ENCODE measurements around the gene CALY. TPM values are rescaled to one million over a fixed set of nuclear protein-coding genes. Genes with fewer than 3 reads are reported as not detected.

Gene CALY
- total RNA-seq, 4 donors from 2014 or later: 1.6 to 3.6 (median 2.3) TPM

DNA sequence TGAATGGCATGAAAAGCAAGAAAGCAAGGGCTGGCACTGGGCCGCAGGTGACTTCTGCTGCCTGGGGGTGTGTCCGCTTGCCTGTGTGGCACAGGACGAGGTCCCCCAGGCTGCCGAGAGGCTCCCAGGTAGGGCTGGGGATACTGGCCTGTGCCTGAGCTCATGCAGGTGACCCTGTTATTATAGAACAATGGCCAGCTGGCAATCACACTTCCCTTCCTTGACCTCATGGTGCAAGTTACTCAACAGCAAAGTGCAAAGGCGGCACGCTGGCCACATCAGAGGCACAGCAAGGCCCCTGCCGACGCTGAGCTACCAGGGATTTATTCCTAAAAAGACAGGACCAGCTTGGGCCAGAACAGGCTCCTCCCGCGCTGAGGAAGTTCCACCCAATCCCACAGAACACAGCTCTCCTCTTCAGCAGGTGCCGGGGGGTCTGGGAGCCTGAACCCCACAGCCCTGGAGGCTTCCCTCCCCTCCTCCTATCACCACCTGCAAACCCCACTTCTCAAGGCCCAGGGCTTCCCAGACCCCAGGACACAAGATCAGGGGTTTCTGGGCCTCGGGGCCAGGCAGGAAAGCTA, 58.6 kb downstream of the CALY start:
- Histone ChIP-seq H3K4me1 (peaks cover 6 to 26% (median 18%) of the 10 kb centered on the region in 4 donors), H3K27me3 (peaks cover 0 to 42% (median 10%) of the 10 kb centered on the region in 4 donors), H3K36me3 (peaks cover 27 to 50% (median 48%) of the 10 kb centered on the region in 4 donors), H3K9me3 (no peaks in the 10 kb centered on the region), H3K27ac (replicated peaks in 1 of 4) (no peak overlapping the region), H3K4me3 (no peak overlapping the region)
- no peak for DNase-seq (ENCODE audit: extremely low spot score)
- intact Hi-C loops (cut with DNase I): no loop called here
- no peak for TF ChIP-seq POLR2AphosphoS5 (IDR thresholded peaks at IDR 0.05)
- no peak for TF ChIP-seq CTCF (IDR thresholded peaks at IDR 0.05)
- no peak for TF ChIP-seq POLR2A (IDR thresholded peaks at IDR 0.05; ENCODE audit: low read depth)
- no peak for TF ChIP-seq EP300 (IDR thresholded peaks at IDR 0.05)
- WGBS: 83% methylated on average over 7 of the region's 12 CpGs

- TF ChIP-seq POLR2A (IDR thresholded peaks at IDR 0.05; ENCODE audit: low read depth): no peak
- no peak for TF ChIP-seq EP300 (IDR thresholded peaks at IDR 0.05)
- no peak for TF ChIP-seq POLR2AphosphoS5 (IDR thresholded peaks at IDR 0.05)
- TF ChIP-seq CTCF (IDR thresholded peaks at IDR 0.05): no peak
- DNase-seq (ENCODE audit: extremely low spot score): no peak
- Histone ChIP-seq H3K27me3 (peaks cover 0 to 42% (median 10%) of the 10 kb centered on the region in 4 donors), H3K36me3 (peaks cover 20 to 47% (median 43%) of the 10 kb centered on the region in 4 donors), H3K4me3 (no peak overlapping the region), H3K4me1 (peaks cover 6 to 26% (median 18%) of the 10 kb centered on the region in 4 donors), H3K27ac (replicated peaks in 1 of 4) (no peak overlapping the region), H3K9me3 (no peaks in the 10 kb centered on the region)
- 60% methylated on average over 9 of the region's 25 CpGs for WGBS
- intact Hi-C loops (cut with DNase I): no loop called here
Observed at GRCh38 chr10:133277277-133277992, 59.3 kb downstream of the CALY start.

GRCh38 chr10:133276435-133277201, 60.1 kb downstream of the CALY start, which contains the start of gene ADAM8:
Gene ADAM8, minus strand, starts transcription at chr10:133276868. Its CDS starts 51 bp downstream, at chr10:133276817.
- peaks cover 12 to 43% (median 35%) of the 10 kb centered on the region in 4 donors for H3K36me3 ChIP-seq
- 6% methylated on average over 30 of the region's 63 CpGs for WGBS
- H3K9me3 ChIP-seq: no peaks in the 10 kb centered on the region
- intact Hi-C loops (cut with DNase I): no loop called here
- H3K27me3 ChIP-seq: peaks cover 0 to 42% (median 10%) of the 10 kb centered on the region in 4 donors
- no peak within 1 kb of the TSS for H3K27ac ChIP-seq (replicated peaks in 1 of 4)
- peaks cover 6 to 26% (median 18%) of the 10 kb centered on the region in 4 donors for H3K4me1 ChIP-seq
- TF ChIP-seq EP300 (IDR thresholded peaks at IDR 0.05) (no peak), POLR2A (IDR thresholded peaks at IDR 0.05; ENCODE audit: low read depth) (no peak), CTCF (IDR thresholded peaks at IDR 0.05) (no peak), POLR2AphosphoS5 (IDR thresholded peaks at IDR 0.05) (no peak)
- peak within 1 kb of the TSS; percentile 19 to 47 (median 28) for H3K4me3 ChIP-seq
- no peak for DNase-seq (ENCODE audit: extremely low spot score)

DNA sequence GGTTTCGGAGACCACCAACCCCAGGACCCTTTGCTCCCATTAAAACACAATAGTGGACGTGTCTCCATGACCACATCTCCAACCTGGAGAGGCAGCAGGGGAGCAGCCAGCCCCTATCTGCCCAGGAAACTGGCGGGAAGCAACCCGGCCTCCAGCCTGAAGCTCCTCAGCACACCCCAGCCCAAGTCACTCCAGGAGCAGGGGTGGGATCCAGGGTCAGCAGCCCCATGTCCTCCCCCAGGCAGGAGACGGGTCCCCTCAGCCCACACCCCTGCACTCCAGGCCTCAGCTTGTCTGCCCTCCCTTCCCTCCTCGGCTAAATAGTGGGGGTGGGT, 60.6 kb downstream of the CALY start:
- intact Hi-C loops (cut with DNase I): no loop called here
- Histone ChIP-seq H3K36me3 (peaks cover 6 to 42% (median 33%) of the 10 kb centered on the region in 4 donors), H3K27ac (replicated peaks in 1 of 4) (no peak overlapping the region), H3K27me3 (peaks cover 0 to 42% (median 10%) of the 10 kb centered on the region in 4 donors), H3K4me3 (peak overlapping the region in 3 of 4 donors; percentile 28 to 47 (median 28)), H3K9me3 (no peaks in the 10 kb centered on the region), H3K4me1 (peaks cover 6 to 26% (median 18%) of the 10 kb centered on the region in 4 donors)
- WGBS: 37% methylated on average over 5 of the region's 6 CpGs
- no peak for DNase-seq (ENCODE audit: extremely low spot score)
- no peak for TF ChIP-seq POLR2A (IDR thresholded peaks at IDR 0.05; ENCODE audit: low read depth)

DNA sequence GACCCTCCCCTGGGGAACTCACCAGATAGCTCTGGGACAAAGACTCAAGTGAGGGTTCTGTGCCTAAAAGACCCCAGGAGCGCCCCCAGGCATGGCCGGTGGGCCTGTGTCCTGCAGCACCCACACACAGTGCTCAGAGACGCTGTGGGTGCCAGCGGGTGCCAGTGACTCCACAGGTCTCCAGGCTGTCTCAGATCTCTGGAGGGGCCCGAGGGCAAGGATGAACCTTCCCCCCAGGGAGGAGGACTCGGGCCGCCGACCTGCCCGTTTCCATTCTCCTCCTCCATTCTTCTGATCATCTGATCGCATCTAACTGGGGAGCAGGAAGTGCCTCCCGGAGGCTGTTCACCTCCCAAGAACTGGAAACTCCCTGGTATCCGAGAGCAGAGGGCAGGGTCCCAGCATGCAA, 61.0 kb downstream of the CALY start:
- Histone ChIP-seq H3K36me3 (peaks cover 3 to 42% (median 31%) of the 10 kb centered on the region in 4 donors), H3K4me1 (peaks cover 6 to 26% (median 18%) of the 10 kb centered on the region in 4 donors), H3K27ac (replicated peaks in 1 of 4) (no peak overlapping the region), H3K27me3 (peaks cover 0 to 42% (median 10%) of the 10 kb centered on the region in 4 donors), H3K9me3 (no peaks in the 10 kb centered on the region), H3K4me3 (peak overlapping the region in 2 of 4 donors; percentile 28 to 47)
- no peak for TF ChIP-seq EP300 (IDR thresholded peaks at IDR 0.05)
- intact Hi-C loops (cut with DNase I): no loop called here
- DNase-seq (ENCODE audit: extremely low spot score): no peak
- 56% methylated on average over 5 of the region's 12 CpGs for WGBS

Data from esophagus muscularis mucosa (tissue), 4 donors.